Measurements from ENCODE around the gene KRT5.
"Not testable (repeated sequence)": the region's sequence is repeated elsewhere in the genome, so short reads cannot be mapped to it uniquely, and the experiment has no call there.

The KRT5 gene

GRCh38 chr12:52521175-52521567 is 977 bp upstream of the KRT5 start:
- DNase-seq (ENCODE audit: low read depth in 2 of 2): no peak

DNA sequence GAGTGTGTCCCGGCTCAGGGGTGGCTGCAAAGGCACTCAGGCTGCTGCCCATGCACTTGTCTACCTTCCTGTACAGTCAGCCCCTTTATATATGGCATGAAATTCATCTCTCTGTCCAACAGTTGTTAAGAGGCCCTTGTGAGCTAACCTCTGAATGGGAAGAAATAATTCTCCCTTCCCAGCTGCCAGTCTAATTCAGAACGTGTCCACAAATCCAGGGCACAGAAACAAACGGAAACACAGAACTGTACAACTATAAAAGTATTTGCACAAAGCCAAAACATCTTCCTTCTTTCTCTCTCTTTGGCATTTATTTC is 849 bp downstream of the KRT5 start:
- no peak for DNase-seq (ENCODE audit: low read depth in 2 of 2)

- no peak for DNase-seq (ENCODE audit: low read depth in 2 of 2)
These were observed 1.4 kb downstream of the KRT5 start for GRCh38 chr12:52518574-52519386.

DNA sequence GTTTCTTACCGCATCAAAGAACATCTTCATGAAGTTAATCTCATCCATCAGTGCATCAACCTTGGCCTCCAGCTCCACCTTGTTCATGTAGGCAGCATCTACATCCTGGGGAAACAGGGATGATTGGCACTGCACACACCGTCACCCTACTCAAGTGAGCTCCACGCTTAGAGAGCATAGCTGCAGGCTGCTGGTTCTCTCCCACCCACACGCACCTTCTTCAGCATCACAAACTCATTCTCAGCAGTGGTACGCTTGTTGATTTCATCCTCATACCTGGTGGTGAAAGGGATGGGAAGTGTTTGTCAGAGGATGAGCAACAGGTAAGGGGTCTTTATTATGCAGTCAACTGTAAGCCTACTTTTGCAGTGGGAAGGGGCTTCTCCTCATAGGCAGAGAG is 2.3 kb downstream of the KRT5 start:
- no peak for DNase-seq (ENCODE audit: low read depth in 2 of 2)

DNA sequence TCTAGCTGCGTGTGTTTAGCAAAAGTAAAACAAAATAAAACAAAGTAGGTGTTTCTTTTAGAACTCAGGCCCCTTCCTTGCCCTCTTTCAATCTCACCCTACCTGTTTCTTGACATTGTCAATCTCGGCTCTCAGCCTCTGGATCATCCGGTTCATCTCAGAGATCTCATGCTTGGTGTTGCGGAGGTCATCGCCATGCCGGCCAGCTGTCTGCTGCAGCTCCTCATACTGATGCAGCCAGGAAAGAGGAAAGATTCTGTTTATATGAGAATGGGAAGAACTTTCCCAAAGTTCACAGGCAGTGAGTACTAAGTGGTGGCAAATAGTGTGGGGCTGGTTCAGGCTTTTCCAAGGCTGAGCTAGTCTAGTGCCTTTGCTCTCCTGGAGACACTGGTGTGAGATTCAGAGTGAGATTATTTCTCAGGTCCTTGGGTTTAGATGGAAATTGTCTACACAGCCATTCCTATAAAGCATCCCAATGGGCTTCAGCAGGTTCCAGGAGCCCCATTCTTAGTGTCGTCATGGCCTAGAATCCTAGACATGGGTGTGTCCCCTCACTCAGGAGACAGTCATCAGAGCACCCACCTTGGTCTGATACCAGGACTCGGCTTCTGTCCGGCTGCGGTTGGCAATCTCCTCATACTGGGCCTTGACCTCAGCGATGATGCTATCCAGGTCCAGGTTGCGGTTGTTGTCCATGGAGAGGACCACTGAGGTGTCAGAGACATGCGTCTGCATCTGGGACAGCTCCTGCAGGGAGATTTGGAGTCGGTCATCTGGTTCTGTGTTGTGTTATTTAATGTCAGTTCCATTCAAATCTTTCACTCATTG is 3.0 kb downstream of the KRT5 start:
- DNase-seq (ENCODE audit: low read depth in 2 of 2): no peak

DNA sequence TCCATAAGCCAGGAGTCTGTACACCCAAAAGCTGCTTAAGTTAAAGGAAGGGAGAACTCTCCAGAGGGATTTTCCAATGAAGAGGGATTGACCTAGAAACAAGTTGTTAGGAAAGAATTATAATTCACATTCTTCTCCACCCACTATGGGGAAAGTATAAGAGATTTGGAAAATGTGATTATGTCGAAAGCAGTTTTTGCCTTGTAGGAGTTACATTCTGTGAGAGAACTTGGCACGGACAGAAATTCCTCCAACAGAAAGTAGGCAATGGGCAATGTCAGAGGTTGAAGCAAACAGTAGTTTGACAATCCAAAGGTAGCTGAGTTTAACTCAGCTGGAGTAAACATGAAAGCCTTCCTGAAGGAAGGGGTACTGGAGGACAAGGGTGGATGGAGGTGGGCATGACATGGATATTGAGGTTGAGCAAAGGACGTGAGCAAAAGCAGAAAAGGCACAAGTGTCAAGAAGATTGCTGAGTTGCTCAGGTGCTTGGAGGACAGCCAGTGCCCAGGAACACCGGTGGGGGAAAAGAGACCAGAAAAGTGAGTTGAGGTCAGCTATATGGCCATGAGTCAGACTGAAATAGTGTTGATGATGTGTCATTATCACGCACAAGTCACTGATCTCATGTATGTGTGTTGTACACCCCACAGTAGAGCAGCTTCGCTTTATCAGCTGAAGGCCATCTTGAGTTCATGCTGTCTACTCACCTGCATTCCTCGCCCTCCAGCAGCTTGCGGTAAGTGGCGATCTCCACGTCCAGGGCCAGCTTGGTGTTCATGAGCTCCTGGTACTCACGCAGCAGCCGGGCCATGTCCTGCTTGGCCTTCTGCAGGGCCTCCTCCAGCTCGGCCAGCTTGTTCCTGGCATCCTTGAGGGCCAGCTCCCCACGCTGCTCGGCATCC is 4.0 kb downstream of the KRT5 start:
- no peak for DNase-seq (ENCODE audit: low read depth in 2 of 2)

- DNase-seq (ENCODE audit: low read depth in 2 of 2): no peak
These were observed 4.9 kb downstream of the KRT5 start for GRCh38 chr12:52515319-52515646.

- DNase-seq (ENCODE audit: low read depth in 2 of 2): no peak
These were observed 5.5 kb downstream of the KRT5 start for GRCh38 chr12:52514471-52515318.

DNA sequence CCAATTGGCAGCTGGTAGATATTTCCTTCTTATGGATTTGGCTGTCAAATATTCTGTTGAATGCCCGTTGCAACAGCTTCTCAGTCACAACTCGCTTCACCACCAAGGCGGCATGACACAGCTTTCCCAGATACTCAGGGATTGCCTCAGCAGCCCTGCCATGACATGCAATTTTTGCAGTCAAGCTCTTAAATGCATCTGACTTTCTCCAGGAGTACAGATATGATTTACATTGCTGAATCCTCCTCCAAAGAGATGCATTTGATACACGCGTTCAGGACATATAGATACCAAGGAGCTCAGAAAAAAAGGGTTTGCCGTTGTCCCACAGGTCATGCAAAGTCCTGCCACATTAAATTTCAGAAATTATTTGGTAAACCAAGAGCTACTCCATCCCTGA is 6.5 kb downstream of the KRT5 start:
- DNase-seq (ENCODE audit: low read depth in 2 of 2): no peak

- DNase-seq (ENCODE audit: low read depth in 2 of 2): no peak
These were observed 12.0 kb downstream of the KRT5 start for GRCh38 chr12:52508211-52508610.

DNA sequence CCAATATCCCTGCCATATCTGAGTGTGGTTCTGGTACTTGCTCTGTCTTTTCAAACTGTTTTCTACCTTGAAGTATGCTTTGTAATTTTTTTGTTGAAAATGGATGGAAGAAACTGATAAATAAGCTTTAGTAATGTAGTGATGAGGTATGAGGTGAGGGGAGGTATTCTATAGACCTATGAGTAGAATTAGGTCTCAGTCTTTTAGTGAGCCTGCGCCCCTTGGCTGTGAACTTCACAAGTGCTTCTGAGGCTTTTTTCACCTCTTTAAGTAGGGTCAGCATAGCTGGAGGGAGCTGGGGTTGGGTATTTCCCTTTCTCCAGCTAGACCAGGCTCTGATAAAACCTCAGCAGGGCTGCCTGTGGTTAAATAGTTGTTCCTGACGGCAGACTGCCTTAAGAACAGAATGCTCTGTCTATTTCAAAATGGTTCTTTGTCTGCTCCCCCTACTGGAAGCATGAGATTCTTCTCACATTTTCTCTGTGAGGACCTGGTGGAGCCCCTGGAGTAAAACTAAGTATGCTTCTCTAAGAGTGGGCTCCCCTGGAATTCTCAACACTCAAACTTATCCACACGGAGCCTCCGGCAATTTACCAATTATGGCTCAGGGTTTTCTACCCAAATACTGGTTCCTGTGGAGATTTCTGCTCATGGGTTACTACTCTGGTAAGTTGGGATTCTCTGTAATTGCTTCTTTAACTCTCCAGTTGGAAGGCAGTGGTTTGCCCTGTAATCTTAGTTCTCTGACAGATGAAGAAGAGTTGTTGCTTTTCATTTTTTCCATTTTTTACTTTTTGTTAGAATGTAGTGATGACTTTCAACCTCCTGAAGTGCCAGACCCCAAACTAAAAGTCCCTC is 13.1 kb downstream of the KRT5 start:
- no peak for DNase-seq (ENCODE audit: low read depth in 2 of 2)

- DNase-seq (ENCODE audit: low read depth in 2 of 2): no peak
These were observed 17.3 kb downstream of the KRT5 start for GRCh38 chr12:52502877-52503276.

DNA sequence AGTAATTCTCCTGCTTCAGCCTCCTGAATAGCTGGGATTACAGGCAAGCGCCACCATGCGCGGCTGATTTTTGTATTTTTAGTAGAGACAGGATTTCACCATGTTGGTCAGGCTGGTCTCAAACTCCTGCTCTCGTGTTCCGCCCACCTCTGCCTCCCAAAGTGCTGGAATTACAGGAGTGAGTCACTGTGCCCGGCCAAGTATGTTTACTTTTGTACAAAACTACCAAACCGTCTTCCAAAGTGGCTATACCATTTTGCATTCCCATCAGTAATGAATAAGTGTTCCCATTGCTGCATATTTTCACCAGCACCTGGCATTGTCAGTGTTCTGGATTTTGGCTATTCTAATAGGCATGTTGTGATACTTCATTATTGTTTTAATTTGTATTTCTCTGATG is 18.7 kb downstream of the KRT5 start:
- no peak for DNase-seq (ENCODE audit: low read depth in 2 of 2)

DNA sequence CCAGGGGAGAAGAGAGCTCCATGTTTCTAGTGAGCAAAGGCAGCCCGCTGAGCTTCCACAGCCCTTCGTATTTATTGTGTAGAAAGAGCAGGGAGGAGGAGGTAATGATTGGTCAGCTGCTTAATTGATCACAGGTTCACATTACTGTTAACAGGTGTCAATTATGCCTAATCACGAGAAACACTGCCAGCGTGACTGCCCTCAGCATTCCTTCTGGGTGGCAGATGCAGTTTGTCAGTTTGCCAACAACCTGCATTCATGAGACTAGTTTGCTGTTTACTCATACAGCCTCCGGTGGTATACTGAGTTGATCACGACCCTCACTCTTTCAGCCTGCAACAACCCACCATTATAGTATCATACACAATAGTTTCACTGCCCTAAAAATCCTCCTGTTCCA is 19.6 kb downstream of the KRT5 start:
- DNase-seq (ENCODE audit: low read depth in 2 of 2): not testable (repeated sequence)

DNA sequence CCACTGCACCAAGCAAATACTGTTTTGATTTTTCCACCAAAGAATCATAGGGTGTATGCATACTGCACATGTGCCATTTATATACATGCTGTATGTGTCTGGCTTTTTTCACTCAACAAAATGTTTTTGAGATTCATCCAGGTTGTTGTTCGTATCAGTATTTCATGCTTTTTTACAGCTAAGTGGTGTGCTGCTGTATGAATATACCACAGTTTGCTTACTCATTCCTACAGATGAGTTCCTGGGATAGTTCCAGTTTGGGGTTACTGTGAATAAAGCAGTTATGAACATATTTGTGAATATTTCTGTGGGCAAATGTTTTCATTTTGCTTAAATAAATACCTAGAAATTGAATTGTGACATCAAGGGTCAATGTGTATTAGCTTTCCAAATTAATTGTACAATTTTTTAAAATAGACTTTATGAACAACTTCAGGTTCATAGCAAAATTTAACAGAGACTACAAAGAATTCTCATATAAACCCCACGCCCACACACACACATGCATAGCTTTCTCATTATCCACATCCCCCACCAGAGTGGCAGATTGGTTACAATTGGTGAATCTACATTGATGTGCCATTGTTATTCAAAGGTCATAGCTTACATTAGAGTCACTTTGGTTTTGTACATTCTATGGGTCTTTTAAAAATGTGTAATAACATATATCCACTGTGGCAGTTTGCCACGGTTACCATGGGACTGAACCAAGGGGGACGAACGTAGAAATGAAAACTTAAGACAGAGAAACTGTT is 20.2 kb downstream of the KRT5 start:
- DNase-seq (ENCODE audit: low read depth in 2 of 2): no peak

GRCh38 chr12:52498946-52499345 is 21.2 kb downstream of the KRT5 start:
- DNase-seq (ENCODE audit: low read depth in 2 of 2): no peak

DNA sequence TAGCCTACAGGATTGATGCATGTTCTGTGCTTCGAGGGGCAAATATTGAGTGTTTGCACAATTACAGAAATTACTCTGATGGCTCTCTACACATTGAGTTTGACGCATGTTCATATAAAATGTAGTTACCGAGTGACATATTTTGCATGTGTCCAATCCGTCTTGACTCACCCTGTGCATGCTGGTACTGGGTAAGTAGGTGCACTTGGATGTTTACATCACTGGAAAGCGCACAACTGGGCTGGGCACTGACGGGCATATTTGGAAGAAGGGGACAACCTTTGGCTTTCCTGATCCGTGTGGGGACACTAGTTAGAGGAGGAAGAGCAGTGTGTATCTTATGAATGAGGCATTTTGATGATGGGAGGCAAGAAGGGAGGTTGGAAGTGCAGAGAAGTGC is 22.2 kb downstream of the KRT5 start:
- no peak for DNase-seq (ENCODE audit: low read depth in 2 of 2)

GRCh38 chr12:52496590-52497071 is 23.6 kb downstream of the KRT5 start:
- DNase-seq (ENCODE audit: low read depth in 2 of 2): no peak

- no peak for DNase-seq (ENCODE audit: low read depth in 2 of 2)
These were observed 24.1 kb downstream of the KRT5 start for GRCh38 chr12:52496054-52496453.

GRCh38 chr12:52495389-52495788 is 24.8 kb downstream of the KRT5 start:
- no peak for DNase-seq (ENCODE audit: low read depth in 2 of 2)

Data from stimulated activated CD8-positive, alpha-beta memory T cell treated with anti-CD3 and anti-CD28 coated beads, Interleukin-7, amount 100 ng/mL, for 4 hours (primary cell).